Endothelial cell of coronary artery (primary cell): ENCODE data around the gene TSPAN13. TPM values are rescaled to one million over a fixed set of nuclear protein-coding genes. Genes with fewer than 3 reads are reported as not detected.

Experiments
- total RNA-seq: library from RNA; depleted of rRNA; stranded (reverse); fragments of >200 nt; gene quantifications from 2 replicates; pipeline ENCODE4 v1.2.3, GENCODE V29; 2014

Gene TSPAN13
- 13.4 and 19.5 TPM in 2 replicates for total RNA-seq

GRCh38 chr7:16753102-16753931 is at the start of gene TSPAN13:
TSS of gene TSPAN13 (plus strand) at chr7:16753755. CDS start at chr7:16753968, 213 bp downstream.

DNA sequence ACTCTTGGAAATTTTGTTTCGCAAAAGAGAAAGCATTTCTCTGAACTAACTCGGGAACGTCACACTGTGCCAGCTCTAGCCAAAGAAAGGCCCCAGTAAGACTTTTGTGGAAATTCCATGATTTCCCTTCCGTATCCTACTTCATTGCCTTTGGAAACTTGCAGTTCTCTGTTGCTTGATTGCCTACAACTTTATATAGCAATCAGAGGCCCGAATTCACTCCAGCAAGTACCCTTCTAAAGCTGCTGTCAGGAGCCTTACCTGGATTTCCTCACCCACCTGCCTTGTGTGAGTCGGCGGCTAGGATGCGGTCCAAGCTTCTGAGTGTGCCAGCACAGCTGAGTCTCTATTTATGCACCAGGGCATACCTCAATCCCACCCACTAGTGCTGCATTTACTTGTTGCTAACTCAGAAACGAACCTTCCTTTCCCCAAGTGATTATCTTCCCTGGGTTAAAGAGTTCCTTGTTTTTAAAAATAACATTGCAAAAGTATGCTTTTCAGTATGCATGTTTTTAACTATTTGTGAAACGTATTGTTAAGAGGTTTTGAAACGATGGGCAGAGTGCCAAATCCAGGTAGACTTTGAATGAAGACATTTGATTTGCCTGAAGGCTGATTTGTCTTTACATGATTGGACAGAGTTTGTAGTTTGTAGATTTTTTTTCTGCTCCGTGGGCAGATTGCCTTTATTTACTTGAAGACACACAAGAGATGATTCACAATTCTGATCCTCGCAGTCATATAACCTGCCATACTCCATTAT is 51.3 kb downstream of the TSPAN13 start, which contains the start of gene AGR2:
TSS of gene AGR2 (minus strand) at position 326 of the 766 bp plus-strand sequence. CDS start 3,203 bp downstream, outside the sequence.

Other genes with a start within 250 kb of the TSPAN13 start
- gene LRRC72, start 226.9 kb upstream of the TSPAN13 start, total RNA-seq: not detected in 2 replicates
- gene ANKMY2, start 108.0 kb upstream of the TSPAN13 start, total RNA-seq: 12.2 and 16.1 TPM in 2 replicates
- 79.4 and 97.0 TPM in 2 replicates for gene BZW2, start 107.6 kb upstream of the TSPAN13 start, total RNA-seq
- not detected in 2 replicates for gene AGR2, start 51.2 kb downstream of the TSPAN13 start, total RNA-seq
- gene AGR3, start 128.2 kb downstream of the TSPAN13 start, total RNA-seq: not detected in 2 replicates